ENCODE data around the gene ERVMER34-1.

The ERVMER34-1 gene

DNA sequence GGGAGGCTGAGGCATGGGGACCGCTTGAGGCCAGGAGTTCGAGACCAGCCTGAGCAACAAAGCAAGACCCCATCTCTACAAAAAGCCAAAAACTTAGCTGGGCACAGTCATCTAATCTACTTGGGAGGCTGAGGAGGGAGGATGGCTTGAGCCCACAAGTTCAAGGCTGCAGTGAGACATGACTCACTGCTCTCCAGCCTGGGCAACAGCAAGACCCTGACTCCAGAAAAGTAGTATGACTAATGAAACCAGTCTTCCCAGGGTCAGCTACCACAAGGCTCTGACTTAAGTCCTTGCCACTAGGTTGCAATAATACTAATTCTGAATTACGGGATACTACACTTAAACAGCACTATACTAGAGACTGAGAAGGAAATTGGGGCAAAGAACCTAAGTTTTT is 33.1 kb downstream of the ERVMER34-1 start:
- peaks cover 24% of the 10 kb centered on the region for H4K20me1 ChIP-seq (ENCODE audit: insufficient read depth, low read length, poor library complexity, severe bottlenecking)
- H3K27me3 ChIP-seq (ENCODE audit: insufficient read depth, low read length, poor library complexity, severe bottlenecking) = no peaks in the 10 kb centered on the region
- no peak overlapping the region for H2AFZ ChIP-seq (ENCODE audit: low read length)
- no peak overlapping the region for H3K4me3 ChIP-seq (ENCODE audit: low read length, poor library complexity, severe bottlenecking)
- H3K79me2 ChIP-seq (ENCODE audit: insufficient read depth, low read length) = peaks cover 31% of the 10 kb centered on the region
- H3K9ac ChIP-seq (ENCODE audit: low read depth, low read length, poor library complexity, severe bottlenecking) = no peak overlapping the region
- TF ChIP-seq, protein P1, sequence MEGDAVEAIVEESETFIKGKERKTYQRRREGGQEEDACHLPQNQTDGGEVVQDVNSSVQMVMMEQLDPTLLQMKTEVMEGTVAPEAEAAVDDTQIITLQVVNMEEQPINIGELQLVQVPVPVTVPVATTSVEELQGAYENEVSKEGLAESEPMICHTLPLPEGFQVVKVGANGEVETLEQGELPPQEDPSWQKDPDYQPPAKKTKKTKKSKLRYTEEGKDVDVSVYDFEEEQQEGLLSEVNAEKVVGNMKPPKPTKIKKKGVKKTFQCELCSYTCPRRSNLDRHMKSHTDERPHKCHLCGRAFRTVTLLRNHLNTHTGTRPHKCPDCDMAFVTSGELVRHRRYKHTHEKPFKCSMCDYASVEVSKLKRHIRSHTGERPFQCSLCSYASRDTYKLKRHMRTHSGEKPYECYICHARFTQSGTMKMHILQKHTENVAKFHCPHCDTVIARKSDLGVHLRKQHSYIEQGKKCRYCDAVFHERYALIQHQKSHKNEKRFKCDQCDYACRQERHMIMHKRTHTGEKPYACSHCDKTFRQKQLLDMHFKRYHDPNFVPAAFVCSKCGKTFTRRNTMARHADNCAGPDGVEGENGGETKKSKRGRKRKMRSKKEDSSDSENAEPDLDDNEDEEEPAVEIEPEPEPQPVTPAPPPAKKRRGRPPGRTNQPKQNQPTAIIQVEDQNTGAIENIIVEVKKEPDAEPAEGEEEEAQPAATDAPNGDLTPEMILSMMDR (conservative IDR thresholded peaks at IDR 0.05; ENCODE audit: low read length) = no peak
- no peak for TF ChIP-seq EZH2phosphoT487 (IDR thresholded peaks at IDR 0.05; ENCODE audit: borderline replicate concordance)
- peaks cover 34% of the 10 kb centered on the region for H3K36me3 ChIP-seq (ENCODE audit: insufficient read depth, low read length)
- no peaks in the 10 kb centered on the region for H3K9me3 ChIP-seq (ENCODE audit: insufficient read depth, low read depth, low read length)
- H3F3A ChIP-seq (ENCODE audit: low read depth) = peaks cover 4% of the 10 kb centered on the region
- no peak overlapping the region for H3K4me2 ChIP-seq (ENCODE audit: low read depth, low read length, poor library complexity, severe bottlenecking)
- peaks cover 22% of the 10 kb centered on the region for H3K4me1 ChIP-seq (ENCODE audit: insufficient read depth, low read length, poor library complexity, severe bottlenecking)
- no peaks in the 10 kb centered on the region for H3K9me2 ChIP-seq (replicated peaks; ENCODE audit: low read depth, low read length)

DNA sequence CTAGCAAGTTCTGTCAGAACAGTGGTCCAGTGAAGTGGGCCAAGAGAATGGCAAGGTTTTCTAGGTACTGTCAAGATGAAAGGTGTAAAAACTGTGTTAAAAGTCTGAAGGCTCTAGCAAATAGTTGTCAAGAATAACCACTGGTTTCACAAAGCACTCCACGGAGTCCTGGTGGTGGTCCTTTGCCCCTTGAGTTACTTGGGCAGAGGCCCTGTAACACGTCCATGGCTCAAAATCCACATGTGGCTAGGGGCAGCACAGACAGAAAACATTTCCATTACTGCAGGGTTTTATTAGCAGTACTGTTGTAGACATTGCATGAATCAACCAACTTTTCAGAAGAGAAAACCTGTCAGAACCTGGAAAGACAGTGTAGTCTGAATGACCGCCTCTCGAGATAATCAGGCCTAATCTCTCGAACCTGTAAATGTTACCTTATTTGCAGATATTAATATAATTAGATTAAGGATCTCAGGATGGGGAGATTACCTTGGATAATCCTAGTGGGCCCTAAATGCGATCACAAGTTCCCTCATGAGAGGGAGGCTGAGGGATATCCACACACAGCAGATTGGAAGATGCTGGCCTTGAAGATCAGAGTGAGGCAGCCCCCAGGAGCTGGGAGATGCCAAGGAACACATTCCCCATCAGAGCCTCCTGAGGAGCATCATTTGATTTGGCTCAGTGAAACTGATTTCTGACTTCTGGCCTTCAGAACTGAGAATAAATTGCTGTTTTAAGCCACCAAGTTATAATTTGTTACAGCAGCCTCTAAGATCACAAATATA is 34.7 kb downstream of the ERVMER34-1 start:
- Histone ChIP-seq H3K79me2 (ENCODE audit: insufficient read depth, low read length) (peaks cover 38% of the 10 kb centered on the region), H3F3A (ENCODE audit: low read depth) (peaks cover 4% of the 10 kb centered on the region), H3K9me2 (replicated peaks; ENCODE audit: low read depth, low read length) (no peaks in the 10 kb centered on the region), H3K4me2 (ENCODE audit: low read depth, low read length, poor library complexity, severe bottlenecking) (peak overlapping the region; percentile 99), H3K27me3 (ENCODE audit: insufficient read depth, low read length, poor library complexity, severe bottlenecking) (no peaks in the 10 kb centered on the region), H3K9ac (ENCODE audit: low read depth, low read length, poor library complexity, severe bottlenecking) (no peak overlapping the region), H3K36me3 (ENCODE audit: insufficient read depth, low read length) (peaks cover 34% of the 10 kb centered on the region), H3K4me3 (ENCODE audit: low read length, poor library complexity, severe bottlenecking) (no peak overlapping the region), H2AFZ (ENCODE audit: low read length) (no peak overlapping the region), H4K20me1 (ENCODE audit: insufficient read depth, low read length, poor library complexity, severe bottlenecking) (peaks cover 26% of the 10 kb centered on the region), H3K9me3 (ENCODE audit: insufficient read depth, low read depth, low read length) (no peaks in the 10 kb centered on the region), H3K4me1 (ENCODE audit: insufficient read depth, low read length, poor library complexity, severe bottlenecking) (peaks cover 27% of the 10 kb centered on the region)
- TF ChIP-seq, protein P1 (conservative IDR thresholded peaks at IDR 0.05; ENCODE audit: low read length) = no peak
- TF ChIP-seq EZH2phosphoT487 (IDR thresholded peaks at IDR 0.05; ENCODE audit: borderline replicate concordance) = no peak

DNA sequence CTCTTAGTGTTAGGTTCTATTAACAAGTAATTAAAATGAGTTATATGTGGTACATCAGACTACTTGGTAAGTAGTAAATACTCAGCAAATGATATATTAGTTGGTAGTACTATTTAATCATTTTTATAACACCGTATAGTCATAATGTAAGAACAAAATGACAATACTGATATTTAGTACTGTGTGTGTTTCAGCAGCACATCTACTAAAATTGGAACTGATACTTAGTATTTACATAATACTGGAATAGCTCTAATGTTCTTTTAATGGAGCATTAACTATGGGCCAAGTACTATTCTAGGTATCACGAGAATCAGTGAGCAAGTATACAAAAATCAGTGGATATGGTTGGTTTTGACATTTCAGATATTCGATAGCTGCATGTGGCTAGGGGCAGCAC is 35.3 kb downstream of the ERVMER34-1 start:
- Histone ChIP-seq H3K27me3 (ENCODE audit: insufficient read depth, low read length, poor library complexity, severe bottlenecking) (no peaks in the 10 kb centered on the region), H3K79me2 (ENCODE audit: insufficient read depth, low read length) (peaks cover 38% of the 10 kb centered on the region), H3K9me3 (ENCODE audit: insufficient read depth, low read depth, low read length) (no peaks in the 10 kb centered on the region), H3K4me2 (ENCODE audit: low read depth, low read length, poor library complexity, severe bottlenecking) (peak overlapping the region; percentile 99), H3K9ac (ENCODE audit: low read depth, low read length, poor library complexity, severe bottlenecking) (no peak overlapping the region), H3K4me1 (ENCODE audit: insufficient read depth, low read length, poor library complexity, severe bottlenecking) (peaks cover 27% of the 10 kb centered on the region), H2AFZ (ENCODE audit: low read length) (no peak overlapping the region), H4K20me1 (ENCODE audit: insufficient read depth, low read length, poor library complexity, severe bottlenecking) (peaks cover 26% of the 10 kb centered on the region), H3K36me3 (ENCODE audit: insufficient read depth, low read length) (peaks cover 34% of the 10 kb centered on the region), H3K9me2 (replicated peaks; ENCODE audit: low read depth, low read length) (no peaks in the 10 kb centered on the region), H3K4me3 (ENCODE audit: low read length, poor library complexity, severe bottlenecking) (peak overlapping the region; percentile 75), H3F3A (ENCODE audit: low read depth) (peaks cover 4% of the 10 kb centered on the region)
- no peak for TF ChIP-seq EZH2phosphoT487 (IDR thresholded peaks at IDR 0.05; ENCODE audit: borderline replicate concordance)
- TF ChIP-seq, protein P1 (conservative IDR thresholded peaks at IDR 0.05; ENCODE audit: low read length) = no peak
